Measurements from ENCODE around the gene CHRND.

GRCh38 chr2:232551776-232552175 is 25.8 kb downstream of the CHRND start:
- no peak for TF ChIP-seq TAF1 (IDR thresholded peaks at IDR 0.05; ENCODE audit: low read depth)
- TF ChIP-seq RAD21 (IDR thresholded peaks at IDR 0.05; ENCODE audit: low read depth) = no peak
- no peak for TF ChIP-seq REST (IDR thresholded peaks at IDR 0.05; ENCODE audit: low read depth)
- TF ChIP-seq EP300 (IDR thresholded peaks at IDR 0.05; ENCODE audit: borderline replicate concordance) = no peak
- TF ChIP-seq TEAD4 (IDR thresholded peaks at IDR 0.05) = no peak
- no peak for TF ChIP-seq CREB1 (IDR thresholded peaks at IDR 0.05; ENCODE audit: low read depth)
- TF ChIP-seq NFIC (IDR thresholded peaks at IDR 0.05) = no peak
- TF ChIP-seq FOXM1 (IDR thresholded peaks at IDR 0.05; ENCODE audit: borderline replicate concordance, low read depth) = no peak
- TF ChIP-seq ZBTB7A (IDR thresholded peaks at IDR 0.05; ENCODE audit: low read depth) = no peak
- TF ChIP-seq, protein P1, sequence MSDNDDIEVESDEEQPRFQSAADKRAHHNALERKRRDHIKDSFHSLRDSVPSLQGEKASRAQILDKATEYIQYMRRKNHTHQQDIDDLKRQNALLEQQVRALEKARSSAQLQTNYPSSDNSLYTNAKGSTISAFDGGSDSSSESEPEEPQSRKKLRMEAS (IDR thresholded peaks at IDR 0.05) = no peak
- TF ChIP-seq CEBPB (IDR thresholded peaks at IDR 0.05) = no peak
